SU-DHL-6 (cell line): ENCODE data around the gene MTMR2.

Experiments
- H2AFZ ChIP-seq: fragments of 200-600 bp; sonication (generic); 2 replicates; pipeline ENCODE4 v1.6.1; 2014; ENCODE audit warnings: low read depth, mild to moderate bottlenecking, moderate library complexity, mixed read lengths, antibody characterized with exemption, low read length; ENCODE audit not compliant: severe bottlenecking
- H3F3A ChIP-seq: fragments of 200-600 bp; shearing (Covaris generic); 2 replicates; pipeline ENCODE4 v1.6.0; 2016; ENCODE audit warnings: antibody characterized with exemption, mild to moderate bottlenecking; ENCODE audit not compliant: insufficient read depth
- H3K27ac ChIP-seq: fragments of 200-600 bp; sonication (generic); 2 replicates; pipeline ENCODE4 v1.5.1; 2016; ENCODE audit warnings: low read depth, mild to moderate bottlenecking, low read length, moderate library complexity, mixed read lengths
- H3K27me3 ChIP-seq: fragments of 200-600 bp; sonication (generic), shearing (Covaris generic); 2 replicates; pipeline ENCODE4 v1.6.0; 2014; ENCODE audit warnings: mild to moderate bottlenecking, low read length
- H3K36me3 ChIP-seq: fragments of 200-600 bp; sonication (generic); 2 replicates; pipeline ENCODE4 v1.6.1; 2014; ENCODE audit warnings: mild to moderate bottlenecking, low read length, mixed read lengths
- H3K4me2 ChIP-seq: fragments of 300-600, 200-600 bp; shearing (Covaris generic), sonication (generic); 2 replicates; pipeline ENCODE4 v1.6.0; 2014; ENCODE audit warnings: low read length, low read depth, mild to moderate bottlenecking; ENCODE audit not compliant: poor library complexity, severe bottlenecking
- H3K4me3 ChIP-seq: fragments of 200-600 bp; sonication (generic); 2 replicates; pipeline ENCODE4 v1.5.1; 2014; ENCODE audit warnings: antibody characterized with exemption, low read length, mild to moderate bottlenecking, mixed read lengths; ENCODE audit not compliant: insufficient read depth, poor library complexity, severe bottlenecking
- H3K79me2 ChIP-seq: fragments of 200-600 bp; sonication (generic); 2 replicates; pipeline ENCODE4 v1.6.1; 2014; ENCODE audit warnings: mild to moderate bottlenecking, low read length, moderate library complexity; ENCODE audit not compliant: insufficient read depth
- H3K9ac ChIP-seq: fragments of 200-600 bp; sonication (generic); 2 replicates; pipeline ENCODE4 v1.7.0; 2014; ENCODE audit warnings: mild to moderate bottlenecking, low read length
- H3K9me2 ChIP-seq: fragments of 200-600 bp; sonication (generic); replicated peaks from 2 replicates; pipeline ENCODE4 v1.6.1; 2014; ENCODE audit warnings: low read length; ENCODE audit not compliant: insufficient read depth
- H3K9me3 ChIP-seq: fragments of 200-600 bp; sonication (generic); 2 replicates; pipeline ENCODE4 v1.6.1; 2014; ENCODE audit warnings: low read length, mixed read lengths; ENCODE audit not compliant: insufficient read depth
- H4K20me1 ChIP-seq: fragments of 200-600 bp; sonication (generic); 2 replicates; pipeline ENCODE4 v1.6.1; 2014; ENCODE audit warnings: low read depth, mild to moderate bottlenecking, antibody characterized with exemption, low read length, moderate library complexity, mixed read lengths
- EZH2phosphoT487 ChIP-seq: fragments of 200-600 bp; sonication (generic), shearing (Covaris generic); conservative IDR thresholded peaks from 2 replicates; pipeline ENCODE4 v1.6.1; 2018; ENCODE audit warnings: mild to moderate bottlenecking, antibody characterized with exemption, low read length, moderate library complexity, mixed read lengths
- TF ChIP-seq, protein P1 (sequence below): fragments of 200-600 bp; sonication (generic); IDR thresholded peaks from one replicate; pipeline ENCODE4 v1.5.1; 2017; ENCODE audit warnings: antibody characterized with exemption, mild to moderate bottlenecking, low read length, moderate library complexity; ENCODE audit not compliant: insufficient read depth, poor library complexity, severe bottlenecking

MTMR2 gene

GRCh38 chr11:95904009-95904650 is 19.8 kb downstream of the MTMR2 start:
- Histone ChIP-seq H3K4me2 (no peak overlapping the region), H3K4me3 (no peak overlapping the region), H2AFZ (no peak overlapping the region), H3K27ac (no peak overlapping the region), H3K79me2 (peaks cover 19% of the 10 kb centered on the region; the same call in 1 of the 2 replicates), H4K20me1 (peaks cover 4% of the 10 kb centered on the region; the same call in 1 of the 2 replicates), H3K27me3 (no peaks in the 10 kb centered on the region), H3K9me3 (no peaks in the 10 kb centered on the region), H3K9me2 (no peaks in the 10 kb centered on the region), H3K9ac (no peak overlapping the region), H3K36me3 (no peaks in the 10 kb centered on the region), H3F3A (no peaks in the 10 kb centered on the region)
- TF ChIP-seq, protein P1, sequence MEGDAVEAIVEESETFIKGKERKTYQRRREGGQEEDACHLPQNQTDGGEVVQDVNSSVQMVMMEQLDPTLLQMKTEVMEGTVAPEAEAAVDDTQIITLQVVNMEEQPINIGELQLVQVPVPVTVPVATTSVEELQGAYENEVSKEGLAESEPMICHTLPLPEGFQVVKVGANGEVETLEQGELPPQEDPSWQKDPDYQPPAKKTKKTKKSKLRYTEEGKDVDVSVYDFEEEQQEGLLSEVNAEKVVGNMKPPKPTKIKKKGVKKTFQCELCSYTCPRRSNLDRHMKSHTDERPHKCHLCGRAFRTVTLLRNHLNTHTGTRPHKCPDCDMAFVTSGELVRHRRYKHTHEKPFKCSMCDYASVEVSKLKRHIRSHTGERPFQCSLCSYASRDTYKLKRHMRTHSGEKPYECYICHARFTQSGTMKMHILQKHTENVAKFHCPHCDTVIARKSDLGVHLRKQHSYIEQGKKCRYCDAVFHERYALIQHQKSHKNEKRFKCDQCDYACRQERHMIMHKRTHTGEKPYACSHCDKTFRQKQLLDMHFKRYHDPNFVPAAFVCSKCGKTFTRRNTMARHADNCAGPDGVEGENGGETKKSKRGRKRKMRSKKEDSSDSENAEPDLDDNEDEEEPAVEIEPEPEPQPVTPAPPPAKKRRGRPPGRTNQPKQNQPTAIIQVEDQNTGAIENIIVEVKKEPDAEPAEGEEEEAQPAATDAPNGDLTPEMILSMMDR, result no peak
- TF ChIP-seq EZH2phosphoT487, result no peak

- H3K9me3 ChIP-seq, result no peaks in the 10 kb centered on the region
- no peak overlapping the region for H3K9ac ChIP-seq
- no peak overlapping the region for H3K4me2 ChIP-seq
- no peaks in the 10 kb centered on the region for H3K9me2 ChIP-seq
- no peaks in the 10 kb centered on the region; the same call in 1 of the 2 replicates for H3K79me2 ChIP-seq
- H2AFZ ChIP-seq, result no peak overlapping the region
- peaks cover 4% of the 10 kb centered on the region; the same call in 1 of the 2 replicates for H4K20me1 ChIP-seq
- no peaks in the 10 kb centered on the region for H3K36me3 ChIP-seq
- H3K4me3 ChIP-seq, result no peak overlapping the region
- TF ChIP-seq, protein P1, result no peak
- TF ChIP-seq EZH2phosphoT487, result no peak
- no peak overlapping the region for H3K27ac ChIP-seq
- no peaks in the 10 kb centered on the region for H3K27me3 ChIP-seq
- no peaks in the 10 kb centered on the region for H3F3A ChIP-seq
These were observed 25.1 kb downstream of the MTMR2 start for GRCh38 chr11:95898782-95899181.

- no peak overlapping the region for H3K9ac ChIP-seq
- no peak overlapping the region for H3K4me2 ChIP-seq
- no peak for TF ChIP-seq EZH2phosphoT487
- TF ChIP-seq, protein P1, result no peak
- no peaks in the 10 kb centered on the region for H3K9me2 ChIP-seq
- no peaks in the 10 kb centered on the region for H3K36me3 ChIP-seq
- no peaks in the 10 kb centered on the region for H3F3A ChIP-seq
- H4K20me1 ChIP-seq, result peaks cover 4% of the 10 kb centered on the region; the same call in 1 of the 2 replicates
- H2AFZ ChIP-seq, result no peak overlapping the region
- no peaks in the 10 kb centered on the region for H3K27me3 ChIP-seq
- no peak overlapping the region for H3K4me3 ChIP-seq
- H3K9me3 ChIP-seq, result no peaks in the 10 kb centered on the region
- no peak overlapping the region for H3K27ac ChIP-seq
- no peaks in the 10 kb centered on the region for H3K79me2 ChIP-seq
These were observed 26.2 kb downstream of the MTMR2 start for GRCh38 chr11:95897731-95898130.
